GM18508 (cell line): ENCODE measurements around the gene ARSJ.
"Not testable (repeated sequence)": the region's sequence is repeated elsewhere in the genome, so short reads cannot be mapped to it uniquely, and the experiment has no call there.

Experiments
- ATAC-seq: cut with Tn5 transposase; IDR thresholded peaks from one replicate; pipeline ENCODE4 v1.9.1; 2021; ENCODE audit warnings: moderate number of reproducible peaks; ENCODE audit not compliant: insufficient read depth, unreplicated experiment

The ARSJ gene

GRCh38 chr4:113979148-113979904 lies at the start of gene ARSJ:
TSS of gene ARSJ (minus strand) at chr4:113979647. CDS start at chr4:113978834, 813 bp downstream.
- ATAC-seq, result no peak

GRCh38 chr4:114028071-114028470 lies 48.6 kb upstream of the ARSJ start:
- no peak for ATAC-seq

GRCh38 chr4:114027596-114027995 lies 48.1 kb upstream of the ARSJ start:
- no peak for ATAC-seq

GRCh38 chr4:114026447-114026846 lies 47.0 kb upstream of the ARSJ start:
- ATAC-seq, result no peak

- peak; percentile 84 for ATAC-seq
Observed at GRCh38 chr4:114025176-114025777, 45.8 kb upstream of the ARSJ start.

- ATAC-seq, result no peak
Observed at GRCh38 chr4:114021451-114021850, 42.0 kb upstream of the ARSJ start.

- ATAC-seq, result no peak
Observed at GRCh38 chr4:114019969-114020358, 40.5 kb upstream of the ARSJ start.

GRCh38 chr4:114019276-114019968 lies 40.0 kb upstream of the ARSJ start:
- ATAC-seq, result no peak

GRCh38 chr4:114017120-114017917 lies 37.9 kb upstream of the ARSJ start:
- no peak for ATAC-seq

- ATAC-seq, result no peak
Observed at GRCh38 chr4:114015444-114015899, 36.0 kb upstream of the ARSJ start.

DNA sequence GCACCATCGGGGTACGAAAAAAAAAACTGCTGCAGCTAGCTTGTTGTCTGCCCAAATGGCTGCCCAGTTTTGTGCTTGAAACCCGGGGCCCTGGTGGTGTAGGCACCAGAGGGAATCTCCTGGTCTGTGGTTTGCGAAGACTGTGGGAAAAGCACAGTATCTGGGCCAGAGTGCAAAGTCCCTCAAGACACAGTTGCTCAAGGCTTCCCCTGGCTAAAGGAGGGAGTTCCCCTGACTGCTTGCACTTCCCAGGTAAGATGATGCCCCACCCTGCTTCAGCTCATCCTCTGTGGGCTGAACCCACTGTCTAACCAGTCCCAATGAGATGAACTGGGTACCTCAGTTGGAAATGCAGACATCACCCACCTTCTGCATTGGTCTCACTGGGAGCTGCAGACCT lies 33.8 kb upstream of the ARSJ start:
- ATAC-seq, result not testable (repeated sequence)

DNA sequence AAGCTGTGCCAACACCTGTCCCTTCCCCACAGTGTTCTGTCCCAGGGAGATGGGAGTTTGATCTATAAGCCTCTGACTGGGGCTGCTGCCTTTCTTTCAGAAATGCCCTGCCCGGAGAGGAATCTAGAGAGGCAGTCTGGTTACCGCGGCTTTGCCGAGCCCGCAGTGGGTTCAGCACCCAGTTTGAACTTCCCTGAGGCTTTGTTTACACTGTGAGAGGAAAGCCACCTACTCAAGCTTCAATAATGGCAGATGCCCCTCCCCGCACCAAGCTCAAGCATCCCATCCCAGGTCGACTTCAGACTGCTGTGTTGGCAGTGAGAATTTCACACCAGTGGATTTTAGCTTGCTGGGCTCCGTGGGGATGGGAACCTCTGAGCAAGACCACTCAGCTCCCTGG lies 33.3 kb upstream of the ARSJ start:
- no peak for ATAC-seq

- no peak for ATAC-seq
Observed at GRCh38 chr4:114005569-114006442, 26.4 kb upstream of the ARSJ start.

DNA sequence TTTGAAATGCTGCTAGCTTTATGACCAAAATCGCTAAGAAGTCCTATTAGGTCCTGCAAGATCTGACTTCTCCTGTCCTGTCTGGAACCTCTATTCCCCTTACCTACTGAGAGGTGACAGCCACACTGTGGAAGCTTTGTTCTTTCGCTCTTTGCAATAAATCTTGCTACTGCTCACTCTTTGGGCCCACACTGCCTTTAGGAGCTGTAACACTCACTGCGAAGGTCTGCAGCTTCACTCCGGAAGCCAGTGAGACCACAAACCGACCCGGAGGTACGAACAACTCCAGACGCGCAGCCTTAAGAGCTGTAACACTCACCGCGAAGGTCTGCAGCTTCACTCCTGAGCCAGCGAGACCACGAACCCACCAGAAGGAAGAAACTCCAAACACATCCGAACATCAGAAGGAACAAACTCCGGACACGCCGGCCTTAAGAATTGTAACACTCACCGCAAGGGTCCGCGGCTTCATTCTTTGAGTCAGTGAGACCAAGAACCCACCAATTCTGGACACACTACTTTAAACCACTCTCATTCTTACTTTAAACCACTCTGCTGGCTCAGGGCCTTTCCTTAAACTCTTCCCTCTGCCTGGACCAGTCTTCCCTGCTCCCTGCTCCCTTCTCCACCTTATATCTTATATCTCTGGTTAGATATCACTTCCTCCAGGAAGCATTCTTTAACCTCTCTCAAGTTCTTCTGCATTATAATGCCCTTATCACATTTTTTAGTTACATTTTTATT lies 25.2 kb upstream of the ARSJ start:
- ATAC-seq, result not testable (repeated sequence)

DNA sequence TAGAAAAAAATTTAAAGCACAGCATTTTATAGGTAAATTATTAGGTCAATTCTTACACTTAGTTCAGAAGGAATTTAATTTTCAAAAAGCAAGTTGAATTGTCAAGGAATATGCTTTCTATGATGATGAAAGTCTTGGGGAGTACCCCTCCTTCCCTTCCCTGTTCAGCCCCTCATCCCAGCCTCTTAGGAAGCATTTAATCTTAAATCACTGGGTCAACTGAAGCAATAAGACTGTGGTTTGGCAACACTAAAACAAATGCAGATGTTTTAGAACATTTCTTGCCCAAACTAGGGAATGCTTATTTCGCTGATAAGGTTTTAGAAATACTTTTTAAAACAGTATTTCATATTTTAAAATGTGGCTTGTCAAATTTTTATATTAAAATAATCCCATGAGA lies 19.1 kb upstream of the ARSJ start:
- no peak for ATAC-seq

DNA sequence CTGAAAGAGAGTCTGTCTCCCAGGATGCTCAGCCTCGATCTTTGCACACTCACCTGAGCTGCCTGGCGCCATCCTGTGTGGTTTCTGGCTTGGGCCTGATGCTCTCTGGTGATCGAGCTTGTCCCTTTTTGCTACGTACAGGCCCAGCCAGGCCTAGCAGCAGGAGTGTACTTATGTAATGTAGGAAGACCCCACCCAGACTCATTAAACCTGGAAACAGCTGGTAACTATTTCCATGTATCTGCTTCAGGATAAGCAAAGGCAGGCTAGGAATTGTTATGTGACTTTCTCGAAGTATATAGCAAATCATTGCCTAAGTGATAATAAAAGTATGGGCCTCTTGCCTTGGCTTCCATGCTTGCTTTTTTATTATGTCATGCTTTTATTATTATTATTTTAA lies 18.6 kb upstream of the ARSJ start:
- ATAC-seq, result no peak

GRCh38 chr4:113997206-113997605 lies 17.8 kb upstream of the ARSJ start:
- no peak for ATAC-seq

GRCh38 chr4:113996599-113997177 lies 17.2 kb upstream of the ARSJ start:
- ATAC-seq, result no peak

GRCh38 chr4:113993887-113994286 lies 14.4 kb upstream of the ARSJ start:
- ATAC-seq, result no peak
